ENCODE data around the gene CLCF1. TPM values are rescaled to one million over a fixed set of nuclear protein-coding genes. Genes with fewer than 3 reads are reported as not detected.
A peak's percentile ranks its signal among the peaks of the same experiment; 100 is the strongest.

The CLCF1 gene
- total RNA-seq, 3 donors from 2014 or later (not counting 1 experiment from before 2014, with no cell fraction given) = 9.8 to 13.4 (median 10.3) TPM

DNA sequence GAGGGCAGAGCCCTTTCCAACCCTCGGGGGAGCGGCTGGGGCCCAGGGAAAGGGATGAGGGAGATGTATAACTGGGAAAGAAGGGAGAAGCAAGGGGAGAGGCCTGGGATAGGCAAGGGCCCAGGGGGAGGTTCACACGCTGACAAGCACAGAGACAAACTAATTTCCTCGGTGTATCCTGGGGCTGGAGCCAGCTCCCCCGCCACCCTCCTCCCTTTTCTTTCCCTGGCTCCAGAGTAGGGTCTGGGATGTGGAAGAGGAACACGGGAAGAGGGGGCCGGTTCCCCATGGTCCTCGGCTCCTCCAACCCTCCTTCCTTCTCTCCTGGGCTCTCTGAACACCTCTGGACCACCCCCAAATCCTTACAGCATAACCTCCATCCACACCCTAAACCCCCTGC lies 6.9 kb downstream of the CLCF1 start:
- H3K4me1 ChIP-seq (ENCODE audit: control insufficient read depth, insufficient read depth, low read length) = peaks cover 79% of the 10 kb centered on the region
- no peak overlapping the region for H3K4me3 ChIP-seq (ENCODE audit: low read length)
- H3K27me3 ChIP-seq (ENCODE audit: control insufficient read depth, insufficient read depth, low read length) = no peaks in the 10 kb centered on the region
- H3K36me3 Mint-ChIP-seq = no peaks in the 10 kb centered on the region
- TF ChIP-seq, protein P1, sequence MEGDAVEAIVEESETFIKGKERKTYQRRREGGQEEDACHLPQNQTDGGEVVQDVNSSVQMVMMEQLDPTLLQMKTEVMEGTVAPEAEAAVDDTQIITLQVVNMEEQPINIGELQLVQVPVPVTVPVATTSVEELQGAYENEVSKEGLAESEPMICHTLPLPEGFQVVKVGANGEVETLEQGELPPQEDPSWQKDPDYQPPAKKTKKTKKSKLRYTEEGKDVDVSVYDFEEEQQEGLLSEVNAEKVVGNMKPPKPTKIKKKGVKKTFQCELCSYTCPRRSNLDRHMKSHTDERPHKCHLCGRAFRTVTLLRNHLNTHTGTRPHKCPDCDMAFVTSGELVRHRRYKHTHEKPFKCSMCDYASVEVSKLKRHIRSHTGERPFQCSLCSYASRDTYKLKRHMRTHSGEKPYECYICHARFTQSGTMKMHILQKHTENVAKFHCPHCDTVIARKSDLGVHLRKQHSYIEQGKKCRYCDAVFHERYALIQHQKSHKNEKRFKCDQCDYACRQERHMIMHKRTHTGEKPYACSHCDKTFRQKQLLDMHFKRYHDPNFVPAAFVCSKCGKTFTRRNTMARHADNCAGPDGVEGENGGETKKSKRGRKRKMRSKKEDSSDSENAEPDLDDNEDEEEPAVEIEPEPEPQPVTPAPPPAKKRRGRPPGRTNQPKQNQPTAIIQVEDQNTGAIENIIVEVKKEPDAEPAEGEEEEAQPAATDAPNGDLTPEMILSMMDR (IDR thresholded peaks at IDR 0.05) = no peak
- no peak overlapping the region for H3K27ac ChIP-seq (ENCODE audit: low read length)
- no peak overlapping the region for H3K4me3 Mint-ChIP-seq
- peaks cover 66 to 85% of the 10 kb centered on the region in 2 donors for H3K4me1 Mint-ChIP-seq
- peaks cover 3 to 25% of the 10 kb centered on the region in 2 donors for H3K27me3 Mint-ChIP-seq (ENCODE audit: low read depth in 2 of 2)
- no peaks in the 10 kb centered on the region for H3K9me3 Mint-ChIP-seq
- WGBS (ENCODE audit: insufficient coverage) = 93% methylated on average over 5 of the region's 8 CpGs
- H3K36me3 ChIP-seq (ENCODE audit: control insufficient read depth, insufficient read depth, low read length) = no peaks in the 10 kb centered on the region
- ATAC-seq (no peak), DNase-seq (no peak)
- intact Hi-C loops (cut with micrococcal nuclease) = no loop called here
- H3K27ac Mint-ChIP-seq = peak overlapping the region in 1 of 2 donors; percentile 4
- H3K9me3 ChIP-seq (ENCODE audit: control insufficient read depth, insufficient read depth, low read length) = no peaks in the 10 kb centered on the region

DNA sequence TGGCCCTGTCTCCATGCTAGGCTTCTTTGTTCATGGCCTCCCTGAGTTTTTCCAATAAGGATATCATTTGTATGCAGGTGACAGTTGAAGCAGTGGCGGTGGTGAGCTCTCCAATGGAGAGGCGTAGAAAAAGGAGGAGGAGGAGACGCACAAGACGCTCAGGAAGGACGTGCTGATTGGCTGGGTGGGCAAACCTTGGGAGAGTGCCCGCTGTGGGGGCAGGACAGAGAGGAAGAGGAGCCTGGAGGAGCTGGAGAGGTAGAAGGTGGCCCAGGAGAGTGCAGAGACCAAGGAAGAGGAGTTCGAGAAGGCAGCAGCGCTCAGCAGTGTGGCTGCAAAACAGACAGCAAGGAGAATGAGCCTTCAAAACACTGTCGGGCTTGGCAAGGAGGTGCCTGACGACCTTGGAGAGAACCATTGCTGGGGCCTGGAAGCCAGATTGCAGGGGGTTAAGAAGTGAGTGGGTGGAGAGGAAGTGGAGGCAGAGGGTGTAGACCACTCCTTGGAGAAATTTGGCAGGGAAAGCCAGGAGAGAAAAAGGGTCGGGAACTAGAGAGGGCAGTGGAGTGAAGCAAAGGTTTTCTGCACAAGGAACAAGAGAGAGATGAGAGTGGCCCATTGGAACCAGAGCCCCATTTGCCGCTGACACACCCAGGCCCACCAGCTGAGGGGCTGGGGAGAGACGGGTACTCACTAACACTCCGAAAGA lies 7.5 kb downstream of the CLCF1 start:
- no peaks in the 10 kb centered on the region for H3K9me3 ChIP-seq (ENCODE audit: control insufficient read depth, insufficient read depth, low read length)
- DNase-seq (no peak), ATAC-seq (no peak)
- H3K36me3 ChIP-seq (ENCODE audit: control insufficient read depth, insufficient read depth, low read length) = no peaks in the 10 kb centered on the region
- H3K4me3 Mint-ChIP-seq = peak overlapping the region; percentile 35
- no peaks in the 10 kb centered on the region for H3K36me3 Mint-ChIP-seq
- H3K9me3 Mint-ChIP-seq = no peaks in the 10 kb centered on the region
- TF ChIP-seq, protein P1 (IDR thresholded peaks at IDR 0.05) = no peak
- H3K4me1 ChIP-seq (ENCODE audit: control insufficient read depth, insufficient read depth, low read length) = peaks cover 72% of the 10 kb centered on the region
- peaks cover 3 to 29% of the 10 kb centered on the region in 2 donors for H3K27me3 Mint-ChIP-seq (ENCODE audit: low read depth in 2 of 2)
- peak overlapping the region in 1 of 2 donors; percentile 4 for H3K27ac Mint-ChIP-seq
- peaks cover 60 to 78% of the 10 kb centered on the region in 2 donors for H3K4me1 Mint-ChIP-seq
- intact Hi-C loops (cut with micrococcal nuclease) = no loop called here
- no peaks in the 10 kb centered on the region for H3K27me3 ChIP-seq (ENCODE audit: control insufficient read depth, insufficient read depth, low read length)
- no peak overlapping the region for H3K4me3 ChIP-seq (ENCODE audit: low read length)
- H3K27ac ChIP-seq (ENCODE audit: low read length) = no peak overlapping the region
- WGBS (ENCODE audit: insufficient coverage) = 94% methylated on average over 14 of the region's 14 CpGs

- H3K4me1 ChIP-seq (ENCODE audit: control insufficient read depth, insufficient read depth, low read length) = peaks cover 64% of the 10 kb centered on the region
- peaks cover 52 to 70% of the 10 kb centered on the region in 2 donors for H3K4me1 Mint-ChIP-seq
- peak overlapping the region in 1 of 2 donors; percentile 46 for H3K27ac Mint-ChIP-seq
- H3K9me3 Mint-ChIP-seq = no peaks in the 10 kb centered on the region
- H3K27me3 Mint-ChIP-seq (ENCODE audit: low read depth in 2 of 2) = peaks cover 3 to 29% of the 10 kb centered on the region in 2 donors
- TF ChIP-seq, protein P1 (IDR thresholded peaks at IDR 0.05) = no peak
- WGBS (ENCODE audit: insufficient coverage) = 64% methylated on average over 24 of the region's 24 CpGs
- ATAC-seq = peak in 1 of 3 donors; percentile 43
- no peak for DNase-seq
- H3K4me3 Mint-ChIP-seq = peak overlapping the region; percentile 10
- H3K27me3 ChIP-seq (ENCODE audit: control insufficient read depth, insufficient read depth, low read length) = no peaks in the 10 kb centered on the region
- no peaks in the 10 kb centered on the region for H3K36me3 Mint-ChIP-seq
- no peak overlapping the region for H3K4me3 ChIP-seq (ENCODE audit: low read length)
- intact Hi-C loops (cut with micrococcal nuclease) = no loop called here
- H3K36me3 ChIP-seq (ENCODE audit: control insufficient read depth, insufficient read depth, low read length) = no peaks in the 10 kb centered on the region
- peak overlapping the region; percentile 11 for H3K27ac ChIP-seq (ENCODE audit: low read length)
- H3K9me3 ChIP-seq (ENCODE audit: control insufficient read depth, insufficient read depth, low read length) = no peaks in the 10 kb centered on the region
Observed at GRCh38 chr11:67364783-67365722, 8.3 kb downstream of the CLCF1 start.

Data from natural killer cell (primary cell).